HL-60 (cell line): ENCODE data around the gene HTD2.
"Not testable (repeated sequence)": the region's sequence is repeated elsewhere in the genome, so short reads cannot be mapped to it uniquely, and the experiment has no call there.

Experiments used
- DNase-seq, 2 experiments: peaks; one replicate each; pipeline ENCODE4 v3.0.0-alpha.2; 2010 to 2020; ENCODE audit warnings: low read depth in 1 of 2, low spot score in 1 of 2
- H3K27ac ChIP-seq: fragments of 250-450 bp; sonication (Bioruptor Pico); replicated peaks from 2 replicates; pipeline ENCODE4 v1.5.1; 2020; ENCODE audit warnings: mild to moderate bottlenecking, moderate library complexity
- H3K27me3 ChIP-seq: fragments of 250-450 bp; sonication (Bioruptor Pico); 2 replicates; pipeline ENCODE4 v1.5.1; 2021; ENCODE audit warnings: mild to moderate bottlenecking, moderate library complexity; ENCODE audit not compliant: insufficient read depth, poor library complexity, severe bottlenecking
- H3K4me3 ChIP-seq: replicated peaks from 2 replicates; pipeline ENCODE4 v1.5.1; 2011; ENCODE audit warnings: mild to moderate bottlenecking, control low read depth, low read length; ENCODE audit not compliant: insufficient read depth
- CTCF ChIP-seq: IDR thresholded peaks from one replicate; pipeline ENCODE4 v1.5.1; 2011; ENCODE audit warnings: low read length, control low read depth, inconsistent platforms; ENCODE audit not compliant: insufficient read depth
- GABPA ChIP-seq: IDR thresholded peaks from 2 replicates; pipeline ENCODE4 v1.6.1; 2012; ENCODE audit warnings: low read depth
- POLR2AphosphoS5 ChIP-seq: IDR thresholded peaks from 2 replicates; pipeline ENCODE4 v1.6.1; 2012; ENCODE audit warnings: low read depth
- SPI1 ChIP-seq: IDR thresholded peaks from 2 replicates; pipeline ENCODE4 v1.6.1; 2012; ENCODE audit warnings: low read depth, mild to moderate bottlenecking, borderline replicate concordance
- TF ChIP-seq, protein P1 (sequence below): IDR thresholded peaks from 2 replicates; pipeline ENCODE4 v1.6.1; 2012; ENCODE audit warnings: low read depth; ENCODE audit not compliant: insufficient replicate concordance

The HTD2 gene

GRCh38 chr3:58269356-58269755 lies 37.0 kb upstream of the HTD2 start:
- H3K27ac ChIP-seq = no peak overlapping the region
- no peaks in the 10 kb centered on the region for H3K27me3 ChIP-seq
- no peak for TF ChIP-seq POLR2AphosphoS5
- TF ChIP-seq SPI1 = no peak

DNA sequence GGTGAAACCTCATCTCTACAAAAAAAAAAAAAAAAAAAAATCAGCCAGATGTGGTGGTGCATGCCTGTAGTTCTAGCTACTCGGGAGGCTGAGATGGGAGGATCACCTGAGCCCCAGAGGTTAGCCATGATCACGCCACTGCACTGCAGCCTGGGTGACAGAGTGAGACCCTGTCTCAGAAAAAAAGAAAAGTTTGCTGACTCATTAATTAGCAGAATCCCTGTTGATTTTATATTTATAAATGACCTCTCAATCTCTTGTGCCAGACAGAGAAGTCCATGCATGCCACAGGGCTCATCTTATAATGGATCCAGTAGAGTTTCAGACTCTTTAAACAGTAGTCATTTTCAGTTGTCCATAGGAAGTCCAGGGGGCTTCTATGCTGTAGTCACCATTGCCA lies 35.8 kb upstream of the HTD2 start:
- H3K27me3 ChIP-seq = no peaks in the 10 kb centered on the region
- DNase-seq = no peak
- no peak overlapping the region for H3K4me3 ChIP-seq
- no peak for TF ChIP-seq POLR2AphosphoS5
- TF ChIP-seq CTCF = no peak
- no peak for TF ChIP-seq GABPA
- no peak for TF ChIP-seq SPI1
- TF ChIP-seq, protein P1, sequence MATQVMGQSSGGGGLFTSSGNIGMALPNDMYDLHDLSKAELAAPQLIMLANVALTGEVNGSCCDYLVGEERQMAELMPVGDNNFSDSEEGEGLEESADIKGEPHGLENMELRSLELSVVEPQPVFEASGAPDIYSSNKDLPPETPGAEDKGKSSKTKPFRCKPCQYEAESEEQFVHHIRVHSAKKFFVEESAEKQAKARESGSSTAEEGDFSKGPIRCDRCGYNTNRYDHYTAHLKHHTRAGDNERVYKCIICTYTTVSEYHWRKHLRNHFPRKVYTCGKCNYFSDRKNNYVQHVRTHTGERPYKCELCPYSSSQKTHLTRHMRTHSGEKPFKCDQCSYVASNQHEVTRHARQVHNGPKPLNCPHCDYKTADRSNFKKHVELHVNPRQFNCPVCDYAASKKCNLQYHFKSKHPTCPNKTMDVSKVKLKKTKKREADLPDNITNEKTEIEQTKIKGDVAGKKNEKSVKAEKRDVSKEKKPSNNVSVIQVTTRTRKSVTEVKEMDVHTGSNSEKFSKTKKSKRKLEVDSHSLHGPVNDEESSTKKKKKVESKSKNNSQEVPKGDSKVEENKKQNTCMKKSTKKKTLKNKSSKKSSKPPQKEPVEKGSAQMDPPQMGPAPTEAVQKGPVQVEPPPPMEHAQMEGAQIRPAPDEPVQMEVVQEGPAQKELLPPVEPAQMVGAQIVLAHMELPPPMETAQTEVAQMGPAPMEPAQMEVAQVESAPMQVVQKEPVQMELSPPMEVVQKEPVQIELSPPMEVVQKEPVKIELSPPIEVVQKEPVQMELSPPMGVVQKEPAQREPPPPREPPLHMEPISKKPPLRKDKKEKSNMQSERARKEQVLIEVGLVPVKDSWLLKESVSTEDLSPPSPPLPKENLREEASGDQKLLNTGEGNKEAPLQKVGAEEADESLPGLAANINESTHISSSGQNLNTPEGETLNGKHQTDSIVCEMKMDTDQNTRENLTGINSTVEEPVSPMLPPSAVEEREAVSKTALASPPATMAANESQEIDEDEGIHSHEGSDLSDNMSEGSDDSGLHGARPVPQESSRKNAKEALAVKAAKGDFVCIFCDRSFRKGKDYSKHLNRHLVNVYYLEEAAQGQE = no peak
- H3K27ac ChIP-seq = no peak overlapping the region

More at GRCh38 chr3:58269356-58269755, 37.0 kb upstream of the HTD2 start:
- DNase-seq = no peak
- no peak overlapping the region for H3K4me3 ChIP-seq

DNA sequence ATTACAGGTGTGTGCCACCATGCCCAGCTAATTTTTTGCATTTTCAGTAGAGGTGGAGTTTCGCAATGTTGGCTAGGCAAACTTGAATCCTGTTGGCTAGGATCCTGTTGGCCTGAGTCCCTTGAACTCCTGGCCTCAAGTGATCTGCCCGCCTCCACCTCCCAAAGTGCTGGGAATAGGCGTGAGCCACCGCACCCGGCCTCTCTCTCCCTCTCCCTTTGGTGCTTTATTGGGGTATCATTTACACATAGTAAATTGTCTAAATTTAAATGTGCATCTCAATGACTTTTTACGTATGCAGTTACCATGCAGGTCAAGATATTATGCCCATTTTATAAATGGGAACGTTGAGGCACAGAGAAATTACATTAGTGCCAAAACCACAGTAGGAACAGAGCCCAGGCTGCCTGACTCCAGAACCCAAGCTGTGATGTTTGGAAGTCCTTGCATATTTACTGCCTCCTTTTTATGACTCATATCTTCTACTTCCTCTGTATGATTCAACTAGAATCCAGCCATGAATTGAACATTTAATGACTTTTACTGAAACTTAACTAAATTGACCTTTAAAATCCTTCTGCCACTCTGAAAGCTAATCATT lies 34.3 kb upstream of the HTD2 start:
- Histone ChIP-seq H3K4me3 (no peak overlapping the region), H3K27me3 (no peaks in the 10 kb centered on the region), H3K27ac (no peak overlapping the region)
- peak in 1 of 2 experiments; percentile 38 for DNase-seq
- TF ChIP-seq CTCF (no peak), POLR2AphosphoS5 (no peak), GABPA (no peak), SPI1 (no peak)
- TF ChIP-seq, protein P1 = no peak

GRCh38 chr3:58272891-58273290 lies 33.4 kb upstream of the HTD2 start:
- no peak for TF ChIP-seq GABPA
- TF ChIP-seq POLR2AphosphoS5 = no peak
- H3K4me3 ChIP-seq = no peak overlapping the region
- DNase-seq = no peak
- no peak overlapping the region for H3K27ac ChIP-seq
- H3K27me3 ChIP-seq = no peaks in the 10 kb centered on the region

- not testable (repeated sequence) for H3K27ac ChIP-seq, H3K4me3 ChIP-seq, H3K27me3 ChIP-seq, DNase-seq
Measured at GRCh38 chr3:58273362-58273761, 33.0 kb upstream of the HTD2 start.
